Kidney glomerular epithelial cell (primary cell): ENCODE results near the gene MYO1H.
"Not testable (repeated sequence)": the region's sequence is repeated elsewhere in the genome, so short reads cannot be mapped to it uniquely, and the experiment has no call there.

Experiments used
- DNase-seq: peaks from one replicate; lab custom pipeline; 2025; lab: John Stamatoyannopoulos, UW

MYO1H gene

GRCh38 chr12:109343677-109344076, 4.0 kb upstream of the MYO1H start:
- no peak for DNase-seq

- DNase-seq: no peak
Observed at GRCh38 chr12:109345428-109345827, 2.3 kb upstream of the MYO1H start.

GRCh38 chr12:109346920-109347319, 780 bp upstream of the MYO1H start:
- no peak for DNase-seq

GRCh38 chr12:109352184-109352583, 4.5 kb downstream of the MYO1H start:
- DNase-seq: no peak

GRCh38 chr12:109356577-109356976, 8.9 kb downstream of the MYO1H start:
- DNase-seq: no peak

GRCh38 chr12:109357032-109357431, 9.3 kb downstream of the MYO1H start:
- no peak for DNase-seq

- no peak for DNase-seq
Observed at GRCh38 chr12:109358154-109358869, 10.6 kb downstream of the MYO1H start.

GRCh38 chr12:109359131-109359690, 11.5 kb downstream of the MYO1H start:
- DNase-seq: no peak

GRCh38 chr12:109369831-109370230, 22.1 kb downstream of the MYO1H start:
- DNase-seq: no peak

GRCh38 chr12:109377139-109377685, 29.5 kb downstream of the MYO1H start:
- no peak for DNase-seq

- no peak for DNase-seq
Observed at GRCh38 chr12:109378569-109378968, 30.9 kb downstream of the MYO1H start.

- DNase-seq: no peak
Observed at GRCh38 chr12:109382031-109382430, 34.3 kb downstream of the MYO1H start.

GRCh38 chr12:109383240-109383639, 35.5 kb downstream of the MYO1H start:
- DNase-seq: no peak

- DNase-seq: peak; percentile 45
Observed at GRCh38 chr12:109385339-109386058, 37.8 kb downstream of the MYO1H start.

- no peak for DNase-seq
Observed at GRCh38 chr12:109386059-109386433, 38.3 kb downstream of the MYO1H start.

- DNase-seq: peak; percentile 2
Observed at GRCh38 chr12:109387425-109388166, 39.9 kb downstream of the MYO1H start.

GRCh38 chr12:109388167-109388563, 40.5 kb downstream of the MYO1H start:
- DNase-seq: no peak

- DNase-seq: no peak
Observed at GRCh38 chr12:109389146-109389545, 41.4 kb downstream of the MYO1H start.

GRCh38 chr12:109393437-109394345, 46.0 kb downstream of the MYO1H start:
- peak; percentile 68 for DNase-seq

GRCh38 chr12:109394891-109395290, 47.2 kb downstream of the MYO1H start:
- DNase-seq: no peak

- DNase-seq: not testable (repeated sequence)
Observed at GRCh38 chr12:109404841-109405240, 57.1 kb downstream of the MYO1H start.
